Stomach smooth muscle (tissue), 2 donors: ENCODE measurements around the gene RXRB.
"Not testable (repeated sequence)": the region's sequence is repeated elsewhere in the genome, so short reads cannot be mapped to it uniquely, and the experiment has no call there.

ENCODE experiments used
- H3K27ac ChIP-seq: one replicate; pipeline ENCODE4 v1.7.0; 2013; ENCODE audit warnings: mild to moderate bottlenecking, low read length, inconsistent platforms
- H3K27me3 ChIP-seq, 2 donors: one replicate each; pipeline ENCODE4 v1.7.0; 2013; ENCODE audit warnings: low read length in 2 of 2; ENCODE audit not compliant: insufficient read depth in 2 of 2, control insufficient read depth in 1 of 2
- H3K36me3 ChIP-seq, 2 donors: one replicate each; pipeline ENCODE4 v1.7.0; 2013; ENCODE audit warnings: low read length in 2 of 2; ENCODE audit not compliant: control insufficient read depth in 2 of 2, insufficient read depth in 2 of 2
- H3K4me1 ChIP-seq: one replicate; pipeline ENCODE4 v1.7.0; 2013; ENCODE audit warnings: low read length; ENCODE audit not compliant: control insufficient read depth, insufficient read depth
- H3K4me3 ChIP-seq, 2 donors: one replicate each; pipeline ENCODE4 v1.7.0; 2013; ENCODE audit warnings: low read length in 2 of 2
- H3K9ac ChIP-seq, 2 donors: one replicate each; pipeline ENCODE4 v1.7.0; 2013; ENCODE audit warnings: low read length in 2 of 2, mild to moderate bottlenecking in 1 of 2
- H3K9me3 ChIP-seq, 2 donors: one replicate each; pipeline ENCODE4 v1.7.0; 2013; ENCODE audit warnings: low read length in 2 of 2; ENCODE audit not compliant: control insufficient read depth in 2 of 2
- donor health status: healthy.
- donor health status: Pancreatic carcinoma.

The RXRB gene

GRCh38 chr6:33236328-33236727 lies 35.9 kb upstream of the RXRB start:
- Histone ChIP-seq H3K27ac (no peak overlapping the region), H3K4me1 (no peaks in the 10 kb centered on the region), H3K9ac (no peak overlapping the region), H3K27me3 (peaks cover 9 to 14% of the 10 kb centered on the region in 2 donors), H3K36me3 (no peaks in the 10 kb centered on the region), H3K4me3 (no peak overlapping the region), H3K9me3 (no peaks in the 10 kb centered on the region)

GRCh38 chr6:33235221-33235634 lies 34.8 kb upstream of the RXRB start:
- Histone ChIP-seq H3K4me1 (no peaks in the 10 kb centered on the region), H3K9me3 (no peaks in the 10 kb centered on the region), H3K4me3 (no peak overlapping the region), H3K27ac (no peak overlapping the region), H3K9ac (no peak overlapping the region), H3K36me3 (no peaks in the 10 kb centered on the region), H3K27me3 (peaks cover 4 to 14% of the 10 kb centered on the region in 2 donors)

GRCh38 chr6:33226503-33227120 lies 26.1 kb upstream of the RXRB start:
- not testable (repeated sequence) for H3K9ac ChIP-seq, H3K4me3 ChIP-seq, H3K36me3 ChIP-seq, H3K4me1 ChIP-seq, H3K9me3 ChIP-seq, H3K27ac ChIP-seq, H3K27me3 ChIP-seq

GRCh38 chr6:33217681-33218080 lies 17.2 kb upstream of the RXRB start:
- H3K9ac ChIP-seq: no peak overlapping the region
- peaks cover 14% of the 10 kb centered on the region for H3K4me1 ChIP-seq
- no peaks in the 10 kb centered on the region for H3K9me3 ChIP-seq
- no peak overlapping the region for H3K4me3 ChIP-seq
- peaks cover 0 to 4% of the 10 kb centered on the region in 2 donors for H3K27me3 ChIP-seq
- no peaks in the 10 kb centered on the region for H3K36me3 ChIP-seq
- H3K27ac ChIP-seq: no peak overlapping the region

GRCh38 chr6:33217246-33217645 lies 16.8 kb upstream of the RXRB start:
- Histone ChIP-seq H3K9me3 (no peaks in the 10 kb centered on the region), H3K4me3 (no peak overlapping the region), H3K27ac (no peak overlapping the region), H3K27me3 (peaks cover 0 to 4% of the 10 kb centered on the region in 2 donors), H3K36me3 (no peaks in the 10 kb centered on the region), H3K9ac (no peak overlapping the region), H3K4me1 (peaks cover 17% of the 10 kb centered on the region)

- H3K36me3 ChIP-seq: peaks cover 0 to 3% of the 10 kb centered on the region in 2 donors
- no peak overlapping the region for H3K9ac ChIP-seq
- H3K4me1 ChIP-seq: peaks cover 17% of the 10 kb centered on the region
- H3K4me3 ChIP-seq: no peak overlapping the region
- H3K27me3 ChIP-seq: peaks cover 0 to 2% of the 10 kb centered on the region in 2 donors
- H3K9me3 ChIP-seq: no peaks in the 10 kb centered on the region
- H3K27ac ChIP-seq: no peak overlapping the region
Observed at GRCh38 chr6:33216117-33216649, 15.7 kb upstream of the RXRB start.

- H3K27me3 ChIP-seq: peaks cover 0 to 2% of the 10 kb centered on the region in 2 donors
- H3K9me3 ChIP-seq: no peaks in the 10 kb centered on the region
- no peak overlapping the region for H3K9ac ChIP-seq
- H3K36me3 ChIP-seq: peaks cover 4 to 5% of the 10 kb centered on the region in 2 donors
- no peak overlapping the region for H3K27ac ChIP-seq
- no peak overlapping the region for H3K4me3 ChIP-seq
- H3K4me1 ChIP-seq: peaks cover 17% of the 10 kb centered on the region
Observed at GRCh38 chr6:33215271-33216116, 15.0 kb upstream of the RXRB start.

GRCh38 chr6:33213989-33214335 lies 13.5 kb upstream of the RXRB start:
- Histone ChIP-seq H3K9ac (peak overlapping the region; percentile 57 to 66), H3K27ac (no peak overlapping the region)

GRCh38 chr6:33213166-33213988 lies 12.9 kb upstream of the RXRB start:
- peak overlapping the region; percentile 57 to 66 for H3K9ac ChIP-seq
- peak overlapping the region; percentile 73 to 77 for H3K4me3 ChIP-seq
- H3K9me3 ChIP-seq: no peaks in the 10 kb centered on the region
- no peak overlapping the region for H3K27ac ChIP-seq
- no peaks in the 10 kb centered on the region for H3K27me3 ChIP-seq
- peaks cover 12 to 15% of the 10 kb centered on the region in 2 donors for H3K36me3 ChIP-seq
- peaks cover 28% of the 10 kb centered on the region for H3K4me1 ChIP-seq

More at GRCh38 chr6:33213989-33214335, 13.5 kb upstream of the RXRB start:
- H3K4me3 ChIP-seq: peak overlapping the region; percentile 73 to 77
- no peaks in the 10 kb centered on the region for H3K9me3 ChIP-seq
- peaks cover 0 to under 1% of the 10 kb centered on the region in 2 donors for H3K27me3 ChIP-seq
- H3K4me1 ChIP-seq: peaks cover 25% of the 10 kb centered on the region
- peaks cover 12 to 15% of the 10 kb centered on the region in 2 donors for H3K36me3 ChIP-seq

GRCh38 chr6:33212857-33213165 lies 12.3 kb upstream of the RXRB start:
- H3K9ac ChIP-seq: peak overlapping the region; percentile 57 to 66
- no peak overlapping the region for H3K27ac ChIP-seq
- peak overlapping the region; percentile 73 to 77 for H3K4me3 ChIP-seq
- H3K36me3 ChIP-seq: peaks cover 12 to 15% of the 10 kb centered on the region in 2 donors
- H3K4me1 ChIP-seq: peaks cover 30% of the 10 kb centered on the region
- H3K27me3 ChIP-seq: no peaks in the 10 kb centered on the region
- H3K9me3 ChIP-seq: no peaks in the 10 kb centered on the region
